HepG2 (cell line): ENCODE results near the gene TMEM95. TPM values are rescaled to one million over a fixed set of nuclear protein-coding genes. Genes with fewer than 3 reads are reported as not detected.

Source experiments
- ARID5B ChIP-seq: IDR thresholded peaks from 2 replicates; pipeline ENCODE4 v1.4.0; 2020; ENCODE audit warnings: mild to moderate bottlenecking, missing genetic modification reagents
- DNMT1 ChIP-seq: sonication (generic); formaldehyde crosslinking; IDR thresholded peaks from 2 replicates; pipeline ENCODE4 v1.5.1; 2020; ENCODE audit warnings: mild to moderate bottlenecking, missing genetic modification reagents
- DR1 ChIP-seq: sonication (generic); formaldehyde crosslinking; IDR thresholded peaks from 2 replicates; pipeline ENCODE4 v1.8.0; 2021; ENCODE audit warnings: mild to moderate bottlenecking, missing genetic modification reagents, inconsistent platforms
- IKZF4 ChIP-seq: sonication (generic); formaldehyde crosslinking; IDR thresholded peaks from 2 replicates; pipeline ENCODE4 v1.5.1; 2020; ENCODE audit warnings: borderline replicate concordance, mild to moderate bottlenecking, low read depth, missing genetic modification reagents; ENCODE audit errors: not compliant biosample characterization
- NFE2L1 ChIP-seq: sonication (generic); formaldehyde crosslinking; IDR thresholded peaks from 2 replicates; pipeline ENCODE4 v1.4.0; 2020; ENCODE audit warnings: missing genetic modification reagents, mild to moderate bottlenecking, borderline replicate concordance
- NFRKB ChIP-seq: fragments of 450-650 bp; IDR thresholded peaks from 2 replicates; pipeline ENCODE4 v1.6.1; 2017
- NFYB ChIP-seq: sonication (generic); formaldehyde crosslinking; IDR thresholded peaks from 2 replicates; pipeline ENCODE4 v1.4.0; 2020; ENCODE audit warnings: missing genetic modification reagents
- PHF20 ChIP-seq: sonication (generic); formaldehyde crosslinking; IDR thresholded peaks from 2 replicates; pipeline ENCODE4 v1.5.0; 2020; ENCODE audit warnings: mild to moderate bottlenecking, missing genetic modification reagents
- PRDM15 ChIP-seq: sonication (generic); formaldehyde crosslinking; IDR thresholded peaks from 2 replicates; pipeline ENCODE4 v1.4.0; 2020; ENCODE audit warnings: missing genetic modification reagents
- RBM39 ChIP-seq: fragments of 200-400 bp; formaldehyde crosslinking; IDR thresholded peaks from one replicate; pipeline ENCODE4 v1.6.1; 2018; ENCODE audit warnings: antibody characterized with exemption, mild to moderate bottlenecking, low read depth, low read length; ENCODE audit not compliant: poor library complexity, severe bottlenecking
- RELA ChIP-seq: sonication (generic); formaldehyde crosslinking; IDR thresholded peaks from 2 replicates; pipeline ENCODE4 v1.4.0; 2020; ENCODE audit warnings: missing genetic modification reagents
- ZBTB4 ChIP-seq: sonication (generic); formaldehyde crosslinking; IDR thresholded peaks from 2 replicates; pipeline ENCODE4 v1.4.0; 2020; ENCODE audit warnings: missing genetic modification reagents, mild to moderate bottlenecking, borderline replicate concordance
- ZBTB44 ChIP-seq: sonication (generic); formaldehyde crosslinking; IDR thresholded peaks from 2 replicates; pipeline ENCODE4 v1.4.0; 2020; ENCODE audit warnings: missing genetic modification reagents
- ZNF484 ChIP-seq: sonication (generic); formaldehyde crosslinking; IDR thresholded peaks from 2 replicates; pipeline ENCODE4 v1.5.1; 2020; ENCODE audit warnings: mild to moderate bottlenecking, low read depth, missing genetic modification reagents, borderline replicate concordance
- ZNF589 ChIP-seq: sonication (generic); formaldehyde crosslinking; conservative IDR thresholded peaks from 2 replicates; pipeline ENCODE4 v1.8.0; 2022; ENCODE audit warnings: mild to moderate bottlenecking, moderate library complexity, missing genetic modification reagents
- polyA plus RNA-seq, 8 experiments: library from polyadenylated mRNA; depleted of rRNA in 3 of 8; stranded (reverse) in 7 of 8; unstranded in 1 of 8; fragments of >200 nt; fragmentation: Illumina TruSeq in 4 of 8; extraction: Trizol in 4 of 8; gene quantifications; 2 replicates each; pipeline versions ENCODE4 v1.2.1 to v1.2.3, GENCODE V29; 2011 to 2016; ENCODE audit warnings: low read depth in 4 of 8, missing spikeins in 1 of 8, mixed read lengths in 1 of 8; ENCODE audit not compliant: insufficient read depth in 1 of 8
- total RNA-seq, 5 experiments: library from RNA; depleted of rRNA; stranded (reverse); fragments of >200 nt; fragmentation: Illumina TruSeq; extraction: Trizol; gene quantifications; 2 replicates each; pipeline ENCODE4 v1.2.3, GENCODE V29; 2016; ENCODE audit warnings: low read depth in 1 of 5

The TMEM95 gene
- total and polyA plus RNA-seq, 2 of the 13 experiments (the other 11 are each of a cell fraction or from before 2014, with no cell fraction given): not detected

- peak; percentile 47 for TF ChIP-seq ARID5B (CRISPR knock-in tag)
- TF ChIP-seq RELA (CRISPR knock-in tag): no peak
- TF ChIP-seq DR1 (CRISPR knock-in tag): peak; percentile 54; the same call in 1 of the 2 replicates
- TF ChIP-seq ZBTB44: no peak
- no peak for TF ChIP-seq NFE2L1 (CRISPR knock-in tag)
- TF ChIP-seq ZNF484 (CRISPR knock-in tag): no peak
- TF ChIP-seq NFYB: peak; percentile 59
- no peak for TF ChIP-seq PRDM15
- TF ChIP-seq ZBTB4 (CRISPR knock-in tag): 0 out of 2 replicates have a peak, but pooled peaks have one; percentile 65
- TF ChIP-seq NFRKB: no peak
- TF ChIP-seq DNMT1: 0 out of 2 replicates have a peak, but pooled peaks have one; percentile 53
- no peak for TF ChIP-seq IKZF4 (CRISPR knock-in tag)
- TF ChIP-seq RBM39: no peak
- peak; percentile 93 for TF ChIP-seq ZNF589 (CRISPR knock-in tag)
- TF ChIP-seq PHF20 (CRISPR knock-in tag): peak; percentile 99
Observed at GRCh38 chr17:7314719-7315569, 40.0 kb upstream of the TMEM95 start, which contains the start of gene GPS2 (continued).
